ENCODE results near the gene EXD3. TPM values are rescaled to one million over a fixed set of nuclear protein-coding genes. Genes with fewer than 3 reads are reported as not detected.

The EXD3 gene
- total RNA-seq, 1 experiment from 2014 or later = 15.3 TPM

DNA sequence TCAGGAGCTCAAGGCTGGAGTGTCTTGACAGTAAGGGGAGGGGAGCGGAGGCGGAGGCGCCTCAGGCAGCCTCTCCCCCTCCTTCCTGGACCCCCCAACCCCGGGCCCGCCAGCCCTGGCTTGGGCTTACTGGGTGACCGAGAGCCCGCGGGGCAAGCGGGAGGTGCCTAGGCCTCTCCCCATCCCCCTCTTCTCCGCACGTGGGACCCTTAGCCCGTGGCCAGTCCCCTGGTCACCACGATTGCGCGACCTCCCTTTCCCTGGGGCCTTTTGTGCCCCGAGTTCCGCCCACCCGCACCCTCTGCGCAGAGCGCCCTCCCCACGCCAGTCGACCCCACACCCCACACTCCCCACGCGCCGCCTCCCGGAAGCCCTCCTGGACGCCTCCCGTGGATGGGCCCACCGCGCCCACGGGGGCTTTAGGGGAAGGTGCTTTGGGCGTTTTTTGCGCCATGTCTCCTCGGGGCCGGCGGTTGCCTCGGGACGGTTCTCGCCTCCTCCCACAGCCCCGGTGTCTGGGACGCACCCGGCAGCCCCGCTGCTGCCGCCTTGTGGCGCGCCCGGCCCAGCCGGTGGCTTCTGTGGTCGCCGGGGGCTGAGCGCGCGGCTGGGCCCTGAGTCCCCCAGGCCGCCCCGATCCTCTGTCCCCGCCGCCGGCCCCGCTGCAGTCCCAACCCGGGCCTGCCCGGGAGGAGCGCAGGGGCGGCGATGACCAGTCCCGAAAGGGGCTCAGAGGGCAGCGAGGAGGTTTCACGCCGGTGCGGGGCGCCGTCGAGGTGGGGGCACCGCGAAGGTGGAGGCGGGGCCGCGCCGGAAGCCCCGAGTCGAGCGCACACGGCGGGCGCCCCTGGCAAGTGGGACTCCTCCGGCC lies 142.3 kb downstream of the EXD3 start:
- peaks cover 12% of the 10 kb centered on the region for H3K23me2 ChIP-seq (ENCODE audit: insufficient read length, low read depth, low read length, poor library complexity, severe bottlenecking)
- peak; percentile 65 for DNase-seq
- peak overlapping the region; percentile 24 to 46; a peak in 3 of 5 replicates for H3K4me3 Mint-ChIP-seq

More for the DNA sequence above, 142.3 kb downstream of the EXD3 start:
- no peak overlapping the region for H3K23ac ChIP-seq (ENCODE audit: insufficient read length, low read depth, low read length)
- H2BK5ac ChIP-seq (ENCODE audit: insufficient read length, low read length) = no peak overlapping the region
- H3K4me2 ChIP-seq (ENCODE audit: insufficient read depth, insufficient read length, low read length) = peak overlapping the region; percentile 38
- no peak overlapping the region for H2BK12ac ChIP-seq (ENCODE audit: insufficient read length, low read depth, low read length)
- no peak overlapping the region for H2AK5ac ChIP-seq (ENCODE audit: insufficient read length, low read length)
- no peaks in the 10 kb centered on the region for H3K27me3 ChIP-seq (ENCODE audit: insufficient read depth, low read length)
- H2BK15ac ChIP-seq (ENCODE audit: low read depth, low read length) = no peak overlapping the region; the same call in 1 of the 2 replicates
- no peak overlapping the region for H4K5ac ChIP-seq (ENCODE audit: insufficient read length, low read depth, low read length)
- H3K79me2 ChIP-seq (ENCODE audit: insufficient read depth, low read length) = no peaks in the 10 kb centered on the region
- H3K18ac ChIP-seq (ENCODE audit: insufficient read length, low read depth, low read length) = no peak overlapping the region
- Mint-ChIP-seq H3K36me3 (ENCODE audit: insufficient read depth in 1 of 3, low read depth in 3 of 3) (peaks cover 0 to 1% (median 0%) of the 10 kb centered on the region in 3 experiments; a peak in 1 of 7 replicates), H3K27me3 (ENCODE audit: low read depth) (peaks cover 16% of the 10 kb centered on the region), H3K9me3 (no peaks in the 10 kb centered on the region; a peak in 2 of 5 replicates), H3K27ac (no peak overlapping the region), H3K4me1 (peaks cover 10 to 14% of the 10 kb centered on the region in 2 experiments)
- H2BK120ac ChIP-seq (ENCODE audit: low read depth, low read length, poor library complexity, severe bottlenecking) = no peak overlapping the region
- H4K8ac ChIP-seq (replicated peaks; ENCODE audit: insufficient read length, low read depth, low read length) = no peak overlapping the region
- H3K4ac ChIP-seq (ENCODE audit: low read depth, low read length) = no peak overlapping the region
- no peak overlapping the region for H3K9ac ChIP-seq (ENCODE audit: extremely low read depth, insufficient read length, low read length)
- TF ChIP-seq, protein P1, sequence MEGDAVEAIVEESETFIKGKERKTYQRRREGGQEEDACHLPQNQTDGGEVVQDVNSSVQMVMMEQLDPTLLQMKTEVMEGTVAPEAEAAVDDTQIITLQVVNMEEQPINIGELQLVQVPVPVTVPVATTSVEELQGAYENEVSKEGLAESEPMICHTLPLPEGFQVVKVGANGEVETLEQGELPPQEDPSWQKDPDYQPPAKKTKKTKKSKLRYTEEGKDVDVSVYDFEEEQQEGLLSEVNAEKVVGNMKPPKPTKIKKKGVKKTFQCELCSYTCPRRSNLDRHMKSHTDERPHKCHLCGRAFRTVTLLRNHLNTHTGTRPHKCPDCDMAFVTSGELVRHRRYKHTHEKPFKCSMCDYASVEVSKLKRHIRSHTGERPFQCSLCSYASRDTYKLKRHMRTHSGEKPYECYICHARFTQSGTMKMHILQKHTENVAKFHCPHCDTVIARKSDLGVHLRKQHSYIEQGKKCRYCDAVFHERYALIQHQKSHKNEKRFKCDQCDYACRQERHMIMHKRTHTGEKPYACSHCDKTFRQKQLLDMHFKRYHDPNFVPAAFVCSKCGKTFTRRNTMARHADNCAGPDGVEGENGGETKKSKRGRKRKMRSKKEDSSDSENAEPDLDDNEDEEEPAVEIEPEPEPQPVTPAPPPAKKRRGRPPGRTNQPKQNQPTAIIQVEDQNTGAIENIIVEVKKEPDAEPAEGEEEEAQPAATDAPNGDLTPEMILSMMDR (conservative IDR thresholded peaks at IDR 0.05) = peak; percentile 66
- H2BK20ac ChIP-seq (ENCODE audit: low read depth, low read length, poor library complexity, severe bottlenecking) = no peak overlapping the region
- no peak overlapping the region for H3K56ac ChIP-seq (ENCODE audit: insufficient read length, low read depth, low read length)
- no CpG with 5 or more reads among the region's 85 CpGs for WGBS (ENCODE audit: extremely low coverage, insufficient read length, low lambda C conversion rate)
- H3K14ac ChIP-seq (ENCODE audit: insufficient read depth, low read length) = no peak overlapping the region; the same call in 1 of the 2 replicates
- H4K91ac ChIP-seq (ENCODE audit: insufficient read length, low read depth, low read length) = no peak overlapping the region
- no peaks in the 10 kb centered on the region for H3K79me1 ChIP-seq (ENCODE audit: insufficient read depth, low read depth, low read length, poor library complexity, severe bottlenecking)
- no peaks in the 10 kb centered on the region for H3K4me1 ChIP-seq (ENCODE audit: insufficient read depth, low read length)
- no peak overlapping the region for H2AFZ ChIP-seq (ENCODE audit: low read length)
- H3K27ac ChIP-seq (ENCODE audit: insufficient read length, low read depth, low read length) = no peak overlapping the region
- no peak overlapping the region for H3T11ph ChIP-seq (ENCODE audit: low read length)
- H4K20me1 ChIP-seq (ENCODE audit: control insufficient read depth, insufficient read depth, insufficient read length) = no peaks in the 10 kb centered on the region
- no peaks in the 10 kb centered on the region for H3K9me3 ChIP-seq (ENCODE audit: control insufficient read depth, low read depth, low read length)
